K562 (cell line): ENCODE data around the gene NTRK3.

ENCODE experiments used
- POLR3A ChIP-seq: IDR thresholded peaks from 2 replicates; pipeline ENCODE4 v1.6.1; 2011; ENCODE audit warnings: borderline replicate concordance, mild to moderate bottlenecking, moderate library complexity; ENCODE audit not compliant: insufficient read length, insufficient read depth; ENCODE audit errors: extremely low read depth
- SREBF2 ChIP-seq: sonication (generic); formaldehyde crosslinking; IDR thresholded peaks from 2 replicates; pipeline ENCODE4 v1.4.0; 2020; ENCODE audit warnings: mild to moderate bottlenecking, missing genetic modification reagents
- TAF15 ChIP-seq: fragments of 200-400 bp; formaldehyde crosslinking; IDR thresholded peaks from 2 replicates; pipeline ENCODE4 v1.6.1; 2017; ENCODE audit warnings: mild to moderate bottlenecking, low read depth, low read length, moderate library complexity
- ZNF133 ChIP-seq: fragments of 250-450 bp; sonication (Bioruptor Pico); IDR thresholded peaks from 2 replicates; pipeline ENCODE4 v1.4.0; 2020; ENCODE audit warnings: mild to moderate bottlenecking
- TF ChIP-seq, protein P1 (sequence below), 3 experiments: IDR thresholded peaks in 2 of 3; conservative IDR thresholded peaks in 1 of 3; 2 replicates each; pipeline ENCODE4 v1.5.1; 2011 to 2012; ENCODE audit warnings: low read length in 3 of 3, mild to moderate bottlenecking in 3 of 3, control low read depth in 2 of 3, improper control_type of control experiment in 1 of 3, inconsistent platforms in 1 of 3, low read depth in 1 of 3, mixed read lengths in 1 of 3, moderate library complexity in 1 of 3; ENCODE audit not compliant: insufficient read depth in 2 of 3

DNA sequence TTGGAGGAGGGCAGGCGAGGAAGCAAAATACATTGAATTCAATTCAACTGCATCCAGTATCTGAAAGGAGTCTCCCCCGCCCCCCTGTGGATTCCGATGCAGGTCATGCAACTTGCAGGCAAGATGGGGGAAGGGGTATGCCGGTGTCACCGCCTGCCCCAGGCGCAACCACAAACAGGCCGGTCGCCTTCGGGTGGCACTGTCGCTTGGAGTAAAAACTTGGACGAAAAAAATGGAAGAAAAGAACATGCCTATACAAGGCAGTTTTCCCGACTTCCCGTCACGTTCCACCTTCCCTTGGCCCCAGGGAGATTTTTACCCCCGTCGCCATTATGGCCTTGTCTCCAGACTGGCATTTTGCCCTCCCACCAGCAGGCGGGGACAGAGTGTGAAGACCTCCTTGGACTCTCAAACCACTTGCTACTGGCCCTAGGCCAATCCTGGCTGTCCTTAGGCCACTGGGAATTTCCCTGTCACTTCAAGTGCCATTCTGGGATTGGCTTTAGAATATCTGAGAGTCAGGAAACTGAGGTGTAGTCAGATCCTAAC lies 1.6 kb upstream of the NTRK3 start:
- no peak for TF ChIP-seq SREBF2 (CRISPR knock-in tag)
- TF ChIP-seq, protein P1, sequence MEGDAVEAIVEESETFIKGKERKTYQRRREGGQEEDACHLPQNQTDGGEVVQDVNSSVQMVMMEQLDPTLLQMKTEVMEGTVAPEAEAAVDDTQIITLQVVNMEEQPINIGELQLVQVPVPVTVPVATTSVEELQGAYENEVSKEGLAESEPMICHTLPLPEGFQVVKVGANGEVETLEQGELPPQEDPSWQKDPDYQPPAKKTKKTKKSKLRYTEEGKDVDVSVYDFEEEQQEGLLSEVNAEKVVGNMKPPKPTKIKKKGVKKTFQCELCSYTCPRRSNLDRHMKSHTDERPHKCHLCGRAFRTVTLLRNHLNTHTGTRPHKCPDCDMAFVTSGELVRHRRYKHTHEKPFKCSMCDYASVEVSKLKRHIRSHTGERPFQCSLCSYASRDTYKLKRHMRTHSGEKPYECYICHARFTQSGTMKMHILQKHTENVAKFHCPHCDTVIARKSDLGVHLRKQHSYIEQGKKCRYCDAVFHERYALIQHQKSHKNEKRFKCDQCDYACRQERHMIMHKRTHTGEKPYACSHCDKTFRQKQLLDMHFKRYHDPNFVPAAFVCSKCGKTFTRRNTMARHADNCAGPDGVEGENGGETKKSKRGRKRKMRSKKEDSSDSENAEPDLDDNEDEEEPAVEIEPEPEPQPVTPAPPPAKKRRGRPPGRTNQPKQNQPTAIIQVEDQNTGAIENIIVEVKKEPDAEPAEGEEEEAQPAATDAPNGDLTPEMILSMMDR (IDR thresholded peaks at IDR 0.05 in 2 of 3, conservative IDR thresholded peaks at IDR 0.05 in 1 of 3; ENCODE audit: insufficient read depth in 2 of 3, low read depth in 1 of 3, low read length in 3 of 3): peak; percentile 22 to 40 (median 30); a peak in 4 of 6 replicates
- TF ChIP-seq POLR3A: no peak
- TF ChIP-seq TAF15: no peak
- TF ChIP-seq ZNF133 (CRISPR knock-in tag): no peak
